Astrocyte of the cerebellum (primary cell): Measurements from ENCODE around the gene STRIT1.

Experiments used
- DNase-seq: peaks from one replicate; pipeline ENCODE4 v3.0.0-alpha.2; 2011; ENCODE audit warnings: low read depth
- H3K4me3 ChIP-seq: 2 replicates; pipeline ENCODE4 v1.5.1; 2011; ENCODE audit warnings: mild to moderate bottlenecking, low read depth, low read length, moderate library complexity
- CTCF ChIP-seq: IDR thresholded peaks from 2 replicates; pipeline ENCODE4 v1.5.1; 2012; ENCODE audit warnings: low read length, low read depth, moderate library complexity, mild to moderate bottlenecking; ENCODE audit errors: missing control alignments
- in situ Hi-C: cut with HindIII; loops from 2 replicates; pipeline ENCODE4 v1.10.0; 2017; ENCODE audit warnings: low sequenced_read_pairs

The STRIT1 gene

GRCh38 chr3:155307183-155307582, 13.7 kb upstream of the STRIT1 start:
- no peak for TF ChIP-seq CTCF
- H3K4me3 ChIP-seq = no peak overlapping the region
- in situ Hi-C loops = no loop called here
- no peak for DNase-seq

- in situ Hi-C loops = no loop called here
Observed at GRCh38 chr3:155304394-155304793, 10.9 kb upstream of the STRIT1 start.

GRCh38 chr3:155303540-155304097, 10.1 kb upstream of the STRIT1 start:
- no peak for DNase-seq
- no peak overlapping the region for H3K4me3 ChIP-seq
- TF ChIP-seq CTCF = no peak
- in situ Hi-C loops = no loop called here

More at GRCh38 chr3:155304394-155304793, 10.9 kb upstream of the STRIT1 start:
- H3K4me3 ChIP-seq = no peak overlapping the region
- TF ChIP-seq CTCF = no peak
- DNase-seq = no peak

- no peak for TF ChIP-seq CTCF
- no peak overlapping the region for H3K4me3 ChIP-seq
- DNase-seq = no peak
- in situ Hi-C loops = no loop called here
Observed at GRCh38 chr3:155302891-155303290, 9.4 kb upstream of the STRIT1 start.

- DNase-seq = no peak
- in situ Hi-C loops = no loop called here
- TF ChIP-seq CTCF = no peak
- H3K4me3 ChIP-seq = no peak overlapping the region
Observed at GRCh38 chr3:155302481-155302880, 9.0 kb upstream of the STRIT1 start.

- no peak overlapping the region for H3K4me3 ChIP-seq
- no peak for DNase-seq
- in situ Hi-C loops = no loop called here
- TF ChIP-seq CTCF = no peak
Observed at GRCh38 chr3:155297100-155297499, 3.6 kb upstream of the STRIT1 start.
